GM18951 (cell line): ENCODE data around the gene IL36A.

Experiments used
- POLR2A ChIP-seq: IDR thresholded peaks from 4 replicates; pipeline ENCODE4 v1.6.1; 2011; ENCODE audit warnings: mild to moderate bottlenecking; ENCODE audit not compliant: insufficient read length, insufficient read depth; ENCODE audit errors: extremely low read depth
- in situ Hi-C: fragments of 300-500 bp; cut with MboI; formaldehyde crosslinking; loops from one replicate; pipeline ENCODE4 v1.12.0; 2022; ENCODE audit warnings: low sequenced_read_pairs, mixed read lengths, inconsistent platforms; ENCODE audit not compliant: unreplicated experiment

IL36A gene, protein sequence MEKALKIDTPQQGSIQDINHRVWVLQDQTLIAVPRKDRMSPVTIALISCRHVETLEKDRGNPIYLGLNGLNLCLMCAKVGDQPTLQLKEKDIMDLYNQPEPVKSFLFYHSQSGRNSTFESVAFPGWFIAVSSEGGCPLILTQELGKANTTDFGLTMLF

DNA sequence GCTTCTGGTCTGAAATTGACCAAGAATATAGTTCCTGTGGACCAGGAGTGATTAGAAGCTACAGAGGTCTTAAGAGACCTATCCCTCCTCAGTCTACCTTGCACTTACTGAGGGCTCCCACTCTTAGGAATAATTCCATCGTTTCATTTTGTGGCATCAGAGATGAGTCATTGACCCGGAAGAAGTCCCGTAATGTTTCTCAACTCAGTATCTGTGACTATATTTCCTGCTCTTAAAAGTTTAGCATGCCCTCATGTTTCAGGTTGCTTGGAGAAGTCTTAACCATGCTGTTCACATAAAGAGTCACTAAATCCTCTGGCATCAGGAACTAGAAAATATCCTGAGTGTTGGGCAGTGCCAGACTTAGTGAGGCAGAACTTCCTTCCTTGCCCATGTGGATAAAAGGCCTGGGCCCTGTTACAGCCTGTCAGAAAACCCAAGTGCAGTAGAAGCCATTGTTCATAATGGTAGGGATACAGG, at the start of gene IL36A:
TSS of gene IL36A (plus strand) at position 430 of the 480 bp plus-strand sequence. CDS start 413 bp downstream, outside the sequence.
- in situ Hi-C loops: no loop called here
- no peak for TF ChIP-seq POLR2A

DNA sequence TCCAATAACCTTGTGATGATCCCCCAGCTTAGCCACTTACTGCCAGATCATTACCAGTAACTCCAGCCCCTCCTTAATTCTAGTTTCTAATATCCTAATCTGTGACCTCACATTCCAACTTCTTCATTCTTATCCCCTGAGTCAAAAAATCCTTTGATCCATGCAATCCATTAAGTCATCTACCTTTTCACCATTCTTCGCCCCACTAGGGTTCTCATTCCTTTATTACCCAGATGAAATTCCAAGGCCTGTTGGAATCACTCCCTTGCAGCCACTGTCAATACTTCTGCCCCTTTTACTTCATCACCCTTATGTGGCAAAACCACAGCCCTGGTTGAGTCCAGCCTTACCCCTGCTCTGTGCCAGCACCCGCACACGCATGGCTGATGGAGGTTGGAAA, 47.7 kb upstream of the IL36A start:
- TF ChIP-seq POLR2A: no peak
- in situ Hi-C loops: loop anchor here (10.0 kb wide), 1 partner anchor 203 kb away; no protein-coding TSS in a partner anchor

DNA sequence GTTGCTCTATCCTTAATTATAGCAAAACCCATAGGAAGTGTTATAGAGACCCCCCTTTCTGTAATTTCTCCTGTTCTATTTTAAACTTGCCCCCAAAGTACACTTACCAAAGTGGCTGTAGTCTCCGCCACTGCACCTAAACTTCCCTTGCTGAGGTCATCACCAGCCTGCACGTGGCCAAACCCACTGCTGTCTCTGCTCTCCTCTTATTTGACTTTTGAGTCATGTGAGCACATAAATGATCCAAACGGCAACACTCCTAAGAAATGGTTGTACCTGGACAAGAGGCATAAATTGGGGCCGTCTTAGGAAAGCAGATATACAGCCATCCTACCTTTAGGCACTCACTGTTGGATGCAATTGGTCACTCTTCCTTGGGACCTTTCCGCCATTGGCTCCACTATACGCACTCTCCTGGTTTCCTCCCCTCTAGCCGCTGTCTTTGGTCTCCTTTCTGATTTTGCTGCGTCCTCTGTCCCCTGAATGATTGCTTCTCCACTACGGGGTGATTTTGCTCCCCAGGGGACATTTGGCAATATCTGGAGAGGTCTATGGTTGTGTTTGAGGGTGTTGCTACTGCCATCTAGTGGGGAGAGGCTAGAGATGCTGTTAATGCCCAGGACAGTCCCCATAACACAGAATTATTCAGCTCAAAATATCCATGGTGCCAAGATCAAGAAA, 46.7 kb upstream of the IL36A start:
- no peak for TF ChIP-seq POLR2A
- in situ Hi-C loops: loop anchor here (10.0 kb wide), 1 partner anchor 204 kb away; no protein-coding TSS in a partner anchor

DNA sequence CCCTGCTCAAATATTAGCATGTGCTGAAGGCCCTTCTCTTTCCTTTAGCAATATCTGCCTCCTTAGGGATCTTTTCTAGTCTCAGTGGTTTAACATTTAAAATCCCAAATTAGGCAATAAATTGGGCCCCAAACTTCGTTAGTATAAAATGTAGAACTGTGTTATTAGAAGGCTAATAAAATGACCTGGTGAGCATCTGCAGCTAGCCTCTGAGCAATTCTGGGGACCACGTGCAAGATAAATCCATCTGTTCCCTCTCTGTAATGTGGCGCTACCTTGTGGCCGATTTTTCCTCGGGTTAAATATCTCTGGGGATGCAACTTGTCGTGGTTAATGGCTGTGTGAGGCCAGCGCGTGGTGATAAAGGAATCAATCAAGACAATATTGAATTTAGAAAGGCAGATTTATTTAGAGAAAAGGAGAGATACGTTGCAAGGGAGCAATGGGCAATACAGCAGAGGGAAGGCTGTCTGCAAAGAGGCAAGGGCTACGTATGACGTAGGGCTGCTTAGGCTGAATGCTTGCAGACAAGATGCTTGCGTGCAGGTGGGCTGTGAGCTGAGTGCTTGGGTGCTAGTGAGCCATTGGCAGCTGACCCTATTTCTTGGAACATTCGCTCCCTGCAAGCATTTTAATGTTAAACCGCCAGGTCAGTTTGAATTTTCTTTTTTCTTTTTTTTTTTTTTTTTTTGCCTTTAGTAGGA, 46.0 kb upstream of the IL36A start:
- in situ Hi-C loops: loop anchor here (10.0 kb wide), 1 partner anchor 204 kb away; no protein-coding TSS in a partner anchor

DNA sequence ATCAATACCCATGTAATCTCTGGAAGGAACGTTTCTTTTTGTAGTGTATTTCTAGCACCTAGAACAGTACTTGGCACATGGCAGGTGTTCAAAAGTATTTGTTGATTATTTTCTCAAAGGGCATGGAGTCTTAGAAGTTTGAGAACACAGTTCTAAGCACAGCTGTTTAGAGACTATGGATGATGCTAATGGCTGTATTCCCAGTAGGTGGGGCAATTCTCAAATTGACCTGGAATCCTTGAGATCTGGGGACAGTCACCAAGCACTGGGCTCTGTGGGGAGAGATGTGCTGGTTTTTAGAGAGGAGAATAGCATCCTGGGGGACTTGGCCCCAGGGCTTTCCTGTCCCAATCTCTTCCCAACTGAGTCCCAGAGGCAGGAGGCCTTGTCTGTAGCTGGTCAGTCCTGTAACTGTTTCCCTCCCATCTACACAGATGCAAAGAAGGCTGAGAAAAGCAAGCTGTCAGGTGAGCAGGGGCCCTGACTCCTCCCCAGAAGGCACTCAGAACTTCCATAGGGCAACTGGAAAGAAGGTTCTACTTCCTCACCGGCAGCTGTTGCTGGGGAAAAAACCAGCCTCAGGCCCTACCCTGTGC, 44.9 kb upstream of the IL36A start:
- no peak for TF ChIP-seq POLR2A

More for the DNA sequence above, 46.0 kb upstream of the IL36A start:
- no peak for TF ChIP-seq POLR2A

DNA sequence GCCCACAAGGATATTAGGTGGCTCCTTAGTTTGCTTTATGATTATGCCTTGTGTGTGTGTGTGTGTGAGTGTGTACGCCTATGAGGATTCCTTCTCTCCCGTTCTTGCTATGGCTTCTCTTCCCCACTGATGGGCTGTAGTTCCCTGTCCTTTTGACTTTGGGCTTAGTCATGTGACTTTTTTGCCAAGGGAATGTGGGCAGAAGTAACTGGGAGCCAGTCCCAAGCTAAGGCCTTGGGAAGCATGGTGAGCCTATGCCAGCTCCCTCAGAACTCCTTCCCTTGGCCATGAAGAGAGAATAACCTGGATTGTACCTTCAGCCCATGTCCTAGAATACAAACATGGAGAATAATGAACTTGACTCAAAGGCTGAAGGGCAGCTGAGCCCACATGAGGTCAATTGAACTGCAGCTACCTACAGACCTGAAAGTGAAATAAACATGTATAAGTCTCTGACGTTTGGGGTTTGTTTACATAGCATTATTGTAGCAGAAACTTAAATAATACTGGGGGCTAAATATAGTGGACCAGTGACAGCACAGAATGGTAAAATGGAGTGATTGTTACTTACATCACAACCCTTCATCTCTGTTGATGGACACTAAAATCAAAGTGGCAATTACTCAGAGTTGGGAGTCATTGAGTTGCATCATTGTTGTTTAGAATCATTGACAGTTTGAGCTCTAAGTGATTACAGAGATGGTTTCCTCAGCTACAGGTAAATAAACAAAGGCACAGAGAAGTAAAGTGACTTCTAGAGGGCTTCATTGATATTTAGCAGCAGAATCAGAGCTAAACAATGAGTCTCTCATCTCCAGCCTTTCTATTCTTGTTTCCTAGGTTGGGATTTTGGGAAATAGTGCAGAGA, 42.7 kb upstream of the IL36A start:
- no peak for TF ChIP-seq POLR2A
- in situ Hi-C loops: no loop called here

More for the DNA sequence above, 44.9 kb upstream of the IL36A start:
- in situ Hi-C loops: no loop called here

DNA sequence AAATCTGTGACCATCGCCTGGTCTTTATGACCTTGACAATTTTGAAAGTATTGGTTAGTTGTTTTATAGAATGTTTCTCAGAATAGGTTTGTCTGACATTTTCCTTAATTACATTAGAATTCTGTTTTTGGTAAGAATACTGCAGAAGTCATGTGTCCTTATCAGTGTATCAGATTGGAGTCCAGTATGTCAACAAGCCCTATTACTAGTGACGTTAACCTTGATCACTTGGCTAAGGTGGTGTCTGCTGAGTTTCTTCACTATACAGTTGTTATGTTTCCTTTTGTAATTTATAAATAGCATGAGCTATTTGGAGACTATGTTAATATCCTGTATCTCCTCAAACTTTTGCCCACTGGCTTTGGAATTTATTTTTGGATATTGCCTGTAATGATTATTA, 38.2 kb upstream of the IL36A start:
- in situ Hi-C loops: no loop called here
- no peak for TF ChIP-seq POLR2A

DNA sequence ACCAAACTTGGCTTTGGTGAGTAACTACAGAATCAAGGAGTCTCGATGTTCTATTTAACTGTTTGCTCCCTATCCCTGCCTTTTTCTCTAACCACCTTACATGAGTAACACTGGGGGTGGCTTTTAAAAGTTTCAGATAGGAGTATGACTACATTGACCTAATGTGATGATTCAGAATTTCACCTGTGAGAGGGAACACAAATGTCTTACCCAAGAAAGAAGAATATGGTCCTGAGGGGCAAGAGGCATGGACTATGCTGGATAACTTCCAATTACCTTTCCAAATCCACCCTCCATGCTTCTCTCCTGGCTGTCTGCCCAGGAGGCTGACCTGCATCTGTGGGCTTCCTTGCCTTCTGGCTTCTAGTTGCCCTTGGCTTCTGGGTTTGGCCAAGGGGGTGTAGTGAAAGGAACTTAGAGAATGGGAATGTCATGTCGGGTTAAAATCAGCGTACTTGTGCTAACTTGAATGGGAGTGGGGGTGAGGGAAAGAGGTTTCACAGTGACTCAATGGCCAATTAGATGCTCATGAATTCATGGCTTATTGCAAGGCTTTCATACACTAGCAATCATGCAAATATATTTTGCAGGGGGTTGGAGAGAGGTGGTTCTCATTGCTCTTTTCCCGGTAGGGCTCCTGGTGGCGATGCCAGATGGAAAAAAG, 32.7 kb upstream of the IL36A start:
- in situ Hi-C loops: no loop called here
- no peak for TF ChIP-seq POLR2A

DNA sequence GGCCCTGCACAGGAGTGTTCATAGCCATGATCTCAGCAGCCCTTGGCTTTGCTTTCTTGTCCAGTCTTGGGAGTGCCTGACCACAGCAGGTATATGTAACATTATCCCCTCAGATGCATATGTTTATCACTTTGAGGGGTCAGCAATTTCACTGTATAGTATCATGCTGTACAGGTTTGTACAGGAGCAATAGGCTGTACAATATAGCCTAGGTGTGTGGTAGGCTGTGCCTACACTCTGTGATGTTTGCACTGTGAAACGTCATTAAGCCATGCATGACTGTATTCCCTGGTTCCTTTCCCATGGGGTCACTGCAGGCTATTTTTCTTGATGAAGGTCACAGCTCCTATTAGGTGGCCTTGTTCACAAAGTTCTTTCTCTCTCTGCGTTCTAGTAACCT, 32.1 kb upstream of the IL36A start:
- in situ Hi-C loops: no loop called here

DNA sequence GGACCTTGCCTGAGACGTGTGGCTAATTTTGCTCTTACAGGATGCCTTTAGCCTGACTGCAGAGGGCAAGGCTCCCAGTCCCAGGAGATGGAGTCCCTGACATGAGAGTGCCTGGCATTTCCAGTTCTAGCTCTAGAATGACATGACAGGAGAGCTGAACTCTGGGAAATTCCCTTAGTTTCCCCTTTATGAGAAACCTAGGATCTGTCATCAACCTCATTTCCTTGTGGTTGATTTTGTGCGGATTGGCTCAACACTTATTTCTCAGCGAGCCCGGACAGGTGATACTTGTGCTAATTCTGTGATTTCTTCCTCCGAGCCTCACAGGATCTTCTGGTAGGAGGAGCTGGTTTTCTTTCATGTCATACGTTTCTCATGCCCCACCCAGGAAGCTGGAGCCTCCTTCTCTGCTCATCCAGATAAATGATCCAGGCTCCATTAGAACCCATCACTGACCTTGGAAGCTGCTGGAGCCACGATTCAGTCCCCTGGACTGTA, 27.7 kb upstream of the IL36A start, which contains the start of gene IL36G:
TSS of gene IL36G (plus strand) at position 448 of the 498 bp plus-strand sequence. CDS start 633 bp downstream, outside the sequence.
- in situ Hi-C loops: no loop called here
- TF ChIP-seq POLR2A: no peak

More for the DNA sequence above, 32.1 kb upstream of the IL36A start:
- TF ChIP-seq POLR2A: no peak

DNA sequence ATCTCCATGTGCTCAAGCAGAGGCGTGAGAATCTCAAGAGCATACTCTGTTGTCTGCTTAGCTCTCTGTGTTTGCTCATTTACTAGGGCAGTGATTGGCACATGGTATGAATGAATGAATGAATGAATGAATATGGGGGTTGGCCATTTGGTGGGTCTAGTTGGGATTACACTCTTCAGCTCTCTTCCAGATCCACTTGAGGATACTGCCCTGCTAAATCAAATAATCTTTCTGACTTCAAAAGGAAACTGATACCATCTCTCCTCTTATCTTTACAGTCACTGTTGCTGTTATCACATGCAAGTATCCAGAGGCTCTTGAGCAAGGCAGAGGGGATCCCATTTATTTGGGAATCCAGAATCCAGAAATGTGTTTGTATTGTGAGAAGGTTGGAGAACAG, 25.5 kb upstream of the IL36A start:
- TF ChIP-seq POLR2A: no peak
- in situ Hi-C loops: no loop called here

DNA sequence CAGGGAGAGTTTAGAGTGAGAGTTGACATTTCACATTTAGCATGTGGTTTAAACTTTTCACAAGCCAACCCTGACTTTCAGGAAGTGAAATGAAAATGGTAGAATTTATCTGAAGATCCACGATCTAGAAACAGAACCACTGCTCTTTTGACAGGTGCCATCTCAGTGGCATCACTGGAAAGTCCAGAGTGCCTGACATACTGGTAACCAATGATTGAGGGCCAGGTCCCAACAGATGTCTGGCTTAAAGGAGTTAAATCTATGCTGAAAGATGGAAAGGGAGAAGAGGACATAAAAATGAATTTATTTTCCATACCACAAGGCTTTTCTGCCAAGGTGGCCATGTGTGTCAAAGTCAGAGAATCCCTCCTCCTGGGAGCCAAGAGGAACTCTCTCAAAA, 24.7 kb upstream of the IL36A start:
- in situ Hi-C loops: no loop called here
- TF ChIP-seq POLR2A: no peak

DNA sequence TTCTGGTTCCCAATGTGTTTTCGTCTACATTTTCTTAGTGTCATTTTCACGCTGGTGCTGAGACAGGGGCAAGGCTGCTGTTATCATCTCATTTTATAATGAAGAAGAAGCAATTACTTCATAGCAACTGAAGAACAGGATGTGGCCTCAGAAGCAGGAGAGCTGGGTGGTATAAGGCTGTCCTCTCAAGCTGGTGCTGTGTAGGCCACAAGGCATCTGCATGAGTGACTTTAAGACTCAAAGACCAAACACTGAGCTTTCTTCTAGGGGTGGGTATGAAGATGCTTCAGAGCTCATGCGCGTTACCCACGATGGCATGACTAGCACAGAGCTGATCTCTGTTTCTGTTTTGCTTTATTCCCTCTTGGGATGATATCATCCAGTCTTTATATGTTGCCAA, 20.2 kb upstream of the IL36A start:
- no peak for TF ChIP-seq POLR2A
- in situ Hi-C loops: no loop called here
